Activated CD4-positive, CD25-positive, alpha-beta regulatory T cell (primary cell): ENCODE results near the gene GOLPH3.

Experiments
- DNase-seq, 4 experiments: peaks; one replicate each; lab custom pipeline; 2025; lab: John Stamatoyannopoulos, UW

The GOLPH3 gene

GRCh38 chr5:32170303-32171151 is 3.6 kb downstream of the GOLPH3 start:
- no peak for DNase-seq

- DNase-seq = no peak
These were observed 5.6 kb downstream of the GOLPH3 start for GRCh38 chr5:32168460-32169033.

GRCh38 chr5:32165597-32165996 is 8.5 kb downstream of the GOLPH3 start:
- no peak for DNase-seq

- DNase-seq = no peak
These were observed 10.3 kb downstream of the GOLPH3 start for GRCh38 chr5:32163785-32164184.

- DNase-seq = no peak
These were observed 11.1 kb downstream of the GOLPH3 start for GRCh38 chr5:32163053-32163452.

GRCh38 chr5:32160228-32160627 is 13.9 kb downstream of the GOLPH3 start:
- DNase-seq = no peak

GRCh38 chr5:32159328-32160072 is 14.6 kb downstream of the GOLPH3 start:
- no peak for DNase-seq

- no peak for DNase-seq
These were observed 15.5 kb downstream of the GOLPH3 start for GRCh38 chr5:32158679-32158975.

- no peak for DNase-seq
These were observed 17.0 kb downstream of the GOLPH3 start for GRCh38 chr5:32157078-32157477.

GRCh38 chr5:32156635-32157034 is 17.5 kb downstream of the GOLPH3 start:
- no peak for DNase-seq

GRCh38 chr5:32155211-32155610 is 18.9 kb downstream of the GOLPH3 start:
- no peak for DNase-seq

- DNase-seq = no peak
These were observed 20.4 kb downstream of the GOLPH3 start for GRCh38 chr5:32153723-32154122.

GRCh38 chr5:32151198-32151597 is 22.9 kb downstream of the GOLPH3 start:
- no peak for DNase-seq

- no peak for DNase-seq
These were observed 23.8 kb downstream of the GOLPH3 start for GRCh38 chr5:32150366-32150765.

GRCh38 chr5:32147959-32148358 is 26.2 kb downstream of the GOLPH3 start:
- DNase-seq = no peak

- DNase-seq = no peak
These were observed 26.9 kb downstream of the GOLPH3 start for GRCh38 chr5:32147236-32147635.

GRCh38 chr5:32145378-32145777 is 28.7 kb downstream of the GOLPH3 start:
- DNase-seq = no peak

- DNase-seq = no peak
These were observed 29.5 kb downstream of the GOLPH3 start for GRCh38 chr5:32144378-32145207.

- no peak for DNase-seq
These were observed 30.3 kb downstream of the GOLPH3 start for GRCh38 chr5:32143617-32144377.

GRCh38 chr5:32138839-32139493 is 35.2 kb downstream of the GOLPH3 start:
- peak in 2 of 4 experiments; percentile 16 to 19 for DNase-seq

GRCh38 chr5:32136342-32136741 is 37.8 kb downstream of the GOLPH3 start:
- no peak for DNase-seq
